Measurements from ENCODE around the gene PCID2.

PCID2 gene

GRCh38 chr13:113176280-113176679, 32.2 kb downstream of the PCID2 start:
- ChIA-PET POLR2A (no interaction called here), CTCF (interaction anchor here (1.2 kb wide), 1 partner anchor 53 kb away, joined by 3 read pairs; no protein-coding TSS in a partner anchor)
- TF ChIP-seq CTCF (IDR thresholded peaks at IDR 0.05; ENCODE audit: control extremely low read depth, extremely low read depth, low read depth, missing control alignments): no peak
- no peak for DNase-seq (ENCODE audit: extremely low spot score)

- POLR2A ChIA-PET: no interaction called here
- TF ChIP-seq CTCF (IDR thresholded peaks at IDR 0.05; ENCODE audit: control extremely low read depth, extremely low read depth, low read depth, missing control alignments): no peak
- CTCF ChIA-PET: no interaction called here
- DNase-seq (ENCODE audit: extremely low spot score): no peak
Observed at GRCh38 chr13:113172419-113172926, 36.0 kb downstream of the PCID2 start.

GRCh38 chr13:113171250-113172125, 37.0 kb downstream of the PCID2 start:
- POLR2A ChIA-PET: no interaction called here
- no peak for TF ChIP-seq CTCF (IDR thresholded peaks at IDR 0.05; ENCODE audit: control extremely low read depth, extremely low read depth, low read depth, missing control alignments)
- no peak for DNase-seq (ENCODE audit: extremely low spot score)
- CTCF ChIA-PET: interaction anchor here (3.0 kb wide), 1 partner anchor 12 kb away, joined by 8 read pairs; no protein-coding TSS in a partner anchor

- POLR2A ChIA-PET: no interaction called here
- CTCF ChIA-PET: interaction anchor here (1.3 to 3.0 kb wide), 2 partner anchors 10 to 13 kb away, joined by 4 to 8 read pairs; no protein-coding TSS in a partner anchor
- TF ChIP-seq CTCF (IDR thresholded peaks at IDR 0.05; ENCODE audit: control extremely low read depth, extremely low read depth, low read depth, missing control alignments): no peak
- no peak for DNase-seq (ENCODE audit: extremely low spot score)
Observed at GRCh38 chr13:113170511-113170910, 38.0 kb downstream of the PCID2 start.

- no peak for TF ChIP-seq CTCF (IDR thresholded peaks at IDR 0.05; ENCODE audit: control extremely low read depth, extremely low read depth, low read depth, missing control alignments)
- ChIA-PET CTCF (interaction anchor here (1.3 to 3.0 kb wide), 3 partner anchors 9 to 14 kb away, joined by 4 to 8 read pairs (median 4); no protein-coding TSS in a partner anchor), POLR2A (no interaction called here)
- no peak for DNase-seq (ENCODE audit: extremely low spot score)
Observed at GRCh38 chr13:113169277-113170272, 38.9 kb downstream of the PCID2 start.

- CTCF ChIA-PET: interaction anchor here (1.6 kb wide), 1 partner anchor 14 kb away, joined by 3 read pairs; no protein-coding TSS in a partner anchor
Observed at GRCh38 chr13:113168211-113168610, 40.3 kb downstream of the PCID2 start.

More at GRCh38 chr13:113168211-113168610, 40.3 kb downstream of the PCID2 start:
- DNase-seq (ENCODE audit: extremely low spot score): no peak
- no peak for TF ChIP-seq CTCF (IDR thresholded peaks at IDR 0.05; ENCODE audit: control extremely low read depth, extremely low read depth, low read depth, missing control alignments)
- POLR2A ChIA-PET: no interaction called here
